Limb (tissue), 2 donors: ENCODE results near the gene ABLIM1.

Experiments
- DNase-seq, 2 donors: peaks; one replicate each; pipeline ENCODE4 v3.0.0-alpha.2; 2016; ENCODE audit errors: extremely low spot score in 2 of 2

ABLIM1 gene

GRCh38 chr10:114394531-114394930 is 263.5 kb downstream of the ABLIM1 start:
- DNase-seq = no peak

- DNase-seq = no peak
Measured at GRCh38 chr10:114393886-114394285, 264.2 kb downstream of the ABLIM1 start.

- DNase-seq = no peak
Measured at GRCh38 chr10:114393482-114393881, 264.6 kb downstream of the ABLIM1 start.

GRCh38 chr10:114392112-114392835 is 265.8 kb downstream of the ABLIM1 start:
- no peak for DNase-seq

GRCh38 chr10:114391599-114391998 is 266.5 kb downstream of the ABLIM1 start:
- no peak for DNase-seq

GRCh38 chr10:114389426-114389825 is 268.6 kb downstream of the ABLIM1 start:
- no peak for DNase-seq

- DNase-seq = no peak
Measured at GRCh38 chr10:114388275-114388674, 269.8 kb downstream of the ABLIM1 start.

GRCh38 chr10:114387784-114388183 is 270.3 kb downstream of the ABLIM1 start:
- no peak for DNase-seq

- DNase-seq = no peak
Measured at GRCh38 chr10:114386452-114386851, 271.6 kb downstream of the ABLIM1 start.

- DNase-seq = no peak
Measured at GRCh38 chr10:114385557-114385956, 272.5 kb downstream of the ABLIM1 start.

- no peak for DNase-seq
Measured at GRCh38 chr10:114384601-114385000, 273.5 kb downstream of the ABLIM1 start.

GRCh38 chr10:114384181-114384580 is 273.9 kb downstream of the ABLIM1 start:
- no peak for DNase-seq
